Neural progenitor cell (in vitro differentiated cells): ENCODE data around the gene STK32B. TPM values are rescaled to one million over a fixed set of nuclear protein-coding genes. Genes with fewer than 3 reads are reported as not detected.

Experiments used
- DNase-seq: peaks from one replicate; pipeline ENCODE4 v3.0.0-alpha.2; 2016; ENCODE audit warnings: low spot score
- H2AFZ ChIP-seq: fragments of 200-600 bp; sonication (generic); replicated peaks from 2 replicates; pipeline ENCODE4 v1.6.1; 2016; ENCODE audit warnings: antibody characterized with exemption
- H3F3A ChIP-seq: fragments of 200-600 bp; sonication (generic); 2 replicates; pipeline ENCODE4 v1.6.1; 2016; ENCODE audit warnings: antibody characterized with exemption, low read depth
- H3K27ac ChIP-seq: fragments of 200-600 bp; sonication (generic); 2 replicates; pipeline ENCODE4 v1.5.1; 2016; ENCODE audit warnings: mild to moderate bottlenecking
- H3K27me3 ChIP-seq: fragments of 200-600 bp; sonication (generic); 2 replicates; pipeline ENCODE4 v1.6.1; 2016; ENCODE audit warnings: mild to moderate bottlenecking, moderate library complexity
- H3K36me3 ChIP-seq: fragments of 200-600 bp; sonication (generic); 2 replicates; pipeline ENCODE4 v1.5.1; 2016
- H3K4me1 ChIP-seq: fragments of 200-600 bp; sonication (generic); 2 replicates; pipeline ENCODE4 v1.6.1; 2016; ENCODE audit warnings: mixed run types
- H3K4me2 ChIP-seq: fragments of 200-600 bp; sonication (generic); 2 replicates; pipeline ENCODE4 v1.6.1; 2016
- H3K4me3 ChIP-seq: fragments of 200-600 bp; sonication (generic); 2 replicates; pipeline ENCODE4 v1.5.1; 2016
- H3K79me2 ChIP-seq: fragments of 200-600 bp; sonication (generic); 2 replicates; pipeline ENCODE4 v1.6.1; 2016; ENCODE audit warnings: low read depth
- H3K9ac ChIP-seq: fragments of 200-600 bp; sonication (generic); 2 replicates; pipeline ENCODE4 v1.6.1; 2016
- H3K9me3 ChIP-seq: fragments of 200-600 bp; sonication (generic); 2 replicates; pipeline ENCODE4 v1.5.1; 2016; ENCODE audit warnings: low read depth
- H4K20me1 ChIP-seq: fragments of 200-600 bp; sonication (generic); 2 replicates; pipeline ENCODE4 v1.6.1; 2016; ENCODE audit warnings: low read depth
- H3K27ac Mint-ChIP-seq: 3 replicates; pipeline ENCODE4 v1.8.0; 2021; ENCODE audit warnings: mixed read lengths
- H3K27me3 Mint-ChIP-seq: 2 replicates; pipeline ENCODE4 v1.8.0; 2022; ENCODE audit warnings: low read depth, mild to moderate bottlenecking, inconsistent platforms, moderate library complexity, mixed read lengths; ENCODE audit not compliant: insufficient read depth
- H3K36me3 Mint-ChIP-seq: 3 replicates; pipeline ENCODE4 v1.8.0; 2021; ENCODE audit warnings: mixed read lengths
- H3K4me1 Mint-ChIP-seq: 3 replicates; pipeline ENCODE4 v1.8.0; 2021; ENCODE audit warnings: mixed read lengths
- H3K4me3 Mint-ChIP-seq: 3 replicates; pipeline ENCODE4 v1.8.0; 2021; ENCODE audit warnings: mild to moderate bottlenecking, moderate library complexity, mixed read lengths
- H3K9me3 Mint-ChIP-seq: 3 replicates; pipeline ENCODE4 v1.8.0; 2020; ENCODE audit warnings: mixed read lengths
- EZH2 ChIP-seq: fragments of 200-600 bp; sonication (generic); IDR thresholded peaks from 2 replicates; pipeline ENCODE4 v1.6.1; 2017; ENCODE audit warnings: antibody characterized with exemption, mild to moderate bottlenecking, moderate library complexity
- EZH2phosphoT487 ChIP-seq: fragments of 200-600 bp; sonication (generic); IDR thresholded peaks from 2 replicates; pipeline ENCODE4 v1.6.1; 2017; ENCODE audit warnings: antibody characterized with exemption
- total RNA-seq: library from RNA; depleted of rRNA; stranded (reverse); fragments of >200 nt; gene quantifications from 2 replicates; pipeline ENCODE4 v1.2.3, GENCODE V29; 2015; ENCODE audit warnings: low replicate concordance
- TF ChIP-seq, protein P1 (sequence below): fragments of 200-600 bp; sonication (generic); IDR thresholded peaks from 2 replicates; pipeline ENCODE4 v1.5.1; 2017; ENCODE audit warnings: antibody characterized with exemption, mild to moderate bottlenecking

Gene STK32B
- total RNA-seq, 1 donor from 2014 or later, result 2.5 TPM

DNA sequence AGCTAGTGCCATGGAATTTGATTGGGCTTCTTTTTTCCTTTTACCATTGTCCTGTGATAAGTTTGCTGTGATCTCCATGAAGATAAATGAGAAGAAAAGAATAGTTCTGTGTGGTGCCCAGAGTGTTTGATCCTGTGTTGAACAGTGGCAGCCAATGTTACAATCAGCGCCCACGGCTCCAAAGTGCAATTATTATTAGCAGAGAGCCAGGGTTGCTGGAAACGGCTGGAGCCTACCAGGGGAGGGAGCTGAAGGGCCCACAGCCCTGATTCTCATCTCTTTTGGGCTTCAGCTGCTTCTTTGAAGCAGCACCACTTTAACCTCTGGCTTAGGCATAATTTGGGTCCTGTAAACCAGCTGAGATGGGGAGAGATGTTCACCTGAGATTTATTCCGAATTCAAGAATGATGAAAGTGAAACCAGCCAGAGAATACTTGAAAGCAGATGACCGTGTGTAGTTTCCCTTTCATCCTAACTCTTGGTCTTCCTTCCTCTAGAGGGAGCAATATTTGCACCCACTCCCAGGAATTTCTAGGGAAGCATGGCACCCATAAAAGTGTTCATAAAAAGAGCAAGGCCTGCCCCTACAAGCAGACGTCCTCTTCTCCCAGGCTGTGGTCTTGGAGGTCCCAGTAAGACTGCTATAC lies 358.8 kb downstream of the STK32B start:
- no peaks in the 10 kb centered on the region for H4K20me1 ChIP-seq
- no peaks in the 10 kb centered on the region for H3F3A ChIP-seq
- H3K9ac ChIP-seq, result no peak overlapping the region
- Mint-ChIP-seq H3K27me3 (peaks cover 11% of the 10 kb centered on the region), H3K4me1 (no peaks in the 10 kb centered on the region), H3K36me3 (peaks cover 3% of the 10 kb centered on the region), H3K27ac (no peak overlapping the region), H3K9me3 (peaks cover 18% of the 10 kb centered on the region), H3K4me3 (no peak overlapping the region)
- H3K36me3 ChIP-seq, result no peaks in the 10 kb centered on the region
- H3K9me3 ChIP-seq, result no peaks in the 10 kb centered on the region
- H3K27me3 ChIP-seq, result no peaks in the 10 kb centered on the region
- DNase-seq, result peak; percentile 15
- TF ChIP-seq EZH2phosphoT487, result no peak
- TF ChIP-seq, protein P1, sequence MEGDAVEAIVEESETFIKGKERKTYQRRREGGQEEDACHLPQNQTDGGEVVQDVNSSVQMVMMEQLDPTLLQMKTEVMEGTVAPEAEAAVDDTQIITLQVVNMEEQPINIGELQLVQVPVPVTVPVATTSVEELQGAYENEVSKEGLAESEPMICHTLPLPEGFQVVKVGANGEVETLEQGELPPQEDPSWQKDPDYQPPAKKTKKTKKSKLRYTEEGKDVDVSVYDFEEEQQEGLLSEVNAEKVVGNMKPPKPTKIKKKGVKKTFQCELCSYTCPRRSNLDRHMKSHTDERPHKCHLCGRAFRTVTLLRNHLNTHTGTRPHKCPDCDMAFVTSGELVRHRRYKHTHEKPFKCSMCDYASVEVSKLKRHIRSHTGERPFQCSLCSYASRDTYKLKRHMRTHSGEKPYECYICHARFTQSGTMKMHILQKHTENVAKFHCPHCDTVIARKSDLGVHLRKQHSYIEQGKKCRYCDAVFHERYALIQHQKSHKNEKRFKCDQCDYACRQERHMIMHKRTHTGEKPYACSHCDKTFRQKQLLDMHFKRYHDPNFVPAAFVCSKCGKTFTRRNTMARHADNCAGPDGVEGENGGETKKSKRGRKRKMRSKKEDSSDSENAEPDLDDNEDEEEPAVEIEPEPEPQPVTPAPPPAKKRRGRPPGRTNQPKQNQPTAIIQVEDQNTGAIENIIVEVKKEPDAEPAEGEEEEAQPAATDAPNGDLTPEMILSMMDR, result peak; percentile 19
- no peak overlapping the region for H3K27ac ChIP-seq
- no peaks in the 10 kb centered on the region for H3K79me2 ChIP-seq
- H2AFZ ChIP-seq, result no peak overlapping the region
- H3K4me3 ChIP-seq, result no peak overlapping the region
- H3K4me1 ChIP-seq, result no peaks in the 10 kb centered on the region
- H3K4me2 ChIP-seq, result no peak overlapping the region

DNA sequence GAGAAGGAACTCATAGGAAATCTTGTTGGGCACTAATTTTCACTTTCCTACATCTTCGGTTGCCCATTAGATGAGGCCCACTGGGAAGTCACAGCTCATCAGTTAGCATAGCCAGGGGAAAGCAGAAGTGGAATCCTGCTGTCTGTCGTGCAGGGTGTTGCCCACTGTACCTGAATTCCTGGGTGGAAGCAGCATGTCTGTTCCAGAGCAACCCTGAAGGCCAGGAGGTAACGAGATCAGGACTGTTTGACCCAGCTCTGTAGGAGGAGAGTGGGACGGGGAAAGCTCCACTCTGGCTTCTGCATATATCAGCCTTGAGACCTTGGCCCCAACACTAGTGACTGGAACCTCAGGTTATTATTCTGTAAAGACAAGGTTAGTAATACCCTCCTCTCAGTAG lies 361.0 kb downstream of the STK32B start:
- Histone ChIP-seq H3K27ac (no peak overlapping the region), H3K79me2 (no peaks in the 10 kb centered on the region), H3F3A (no peaks in the 10 kb centered on the region), H2AFZ (no peak overlapping the region), H3K4me1 (no peaks in the 10 kb centered on the region), H3K36me3 (no peaks in the 10 kb centered on the region), H3K27me3 (no peaks in the 10 kb centered on the region), H3K9ac (no peak overlapping the region), H3K9me3 (no peaks in the 10 kb centered on the region), H3K4me2 (no peak overlapping the region), H4K20me1 (no peaks in the 10 kb centered on the region), H3K4me3 (no peak overlapping the region)
- Mint-ChIP-seq H3K36me3 (no peaks in the 10 kb centered on the region), H3K4me1 (no peaks in the 10 kb centered on the region), H3K27me3 (peaks cover 4% of the 10 kb centered on the region), H3K4me3 (no peak overlapping the region), H3K27ac (no peak overlapping the region), H3K9me3 (peaks cover 9% of the 10 kb centered on the region)
- no peak for TF ChIP-seq EZH2
- no peak for TF ChIP-seq EZH2phosphoT487
- no peak for DNase-seq

DNA sequence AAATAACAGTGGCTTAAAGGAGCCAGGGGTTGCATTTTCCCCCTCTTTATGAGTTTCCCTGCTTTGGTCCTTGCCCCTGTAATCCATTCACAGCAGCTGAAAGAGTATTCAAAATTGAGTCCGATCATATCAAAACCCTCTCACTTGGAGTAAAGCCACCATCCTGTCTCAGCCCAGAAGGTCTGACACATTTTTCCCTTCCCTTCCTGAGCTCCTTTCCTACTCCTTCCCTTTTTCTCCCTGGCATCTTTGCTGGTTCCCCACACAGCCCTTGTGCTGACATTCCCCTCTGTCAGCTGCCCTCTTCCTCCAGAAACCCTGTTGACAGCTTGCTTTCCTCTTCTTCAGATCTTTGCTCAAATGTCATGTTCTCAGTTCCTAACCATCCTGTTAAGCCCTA lies 361.5 kb downstream of the STK32B start:
- Histone ChIP-seq H3K79me2 (no peaks in the 10 kb centered on the region), H3K9me3 (no peaks in the 10 kb centered on the region), H4K20me1 (no peaks in the 10 kb centered on the region), H3F3A (no peaks in the 10 kb centered on the region), H3K9ac (no peak overlapping the region), H3K4me1 (no peaks in the 10 kb centered on the region), H3K4me2 (no peak overlapping the region), H3K27ac (no peak overlapping the region), H2AFZ (no peak overlapping the region), H3K4me3 (no peak overlapping the region), H3K27me3 (no peaks in the 10 kb centered on the region), H3K36me3 (no peaks in the 10 kb centered on the region)
- TF ChIP-seq, protein P1, result no peak
- no peak for TF ChIP-seq EZH2phosphoT487
- no peak for TF ChIP-seq EZH2
- Mint-ChIP-seq H3K4me3 (no peak overlapping the region), H3K36me3 (no peaks in the 10 kb centered on the region), H3K27ac (no peak overlapping the region), H3K9me3 (peaks cover 8% of the 10 kb centered on the region), H3K4me1 (no peaks in the 10 kb centered on the region), H3K27me3 (peaks cover 4% of the 10 kb centered on the region)
- DNase-seq, result no peak

DNA sequence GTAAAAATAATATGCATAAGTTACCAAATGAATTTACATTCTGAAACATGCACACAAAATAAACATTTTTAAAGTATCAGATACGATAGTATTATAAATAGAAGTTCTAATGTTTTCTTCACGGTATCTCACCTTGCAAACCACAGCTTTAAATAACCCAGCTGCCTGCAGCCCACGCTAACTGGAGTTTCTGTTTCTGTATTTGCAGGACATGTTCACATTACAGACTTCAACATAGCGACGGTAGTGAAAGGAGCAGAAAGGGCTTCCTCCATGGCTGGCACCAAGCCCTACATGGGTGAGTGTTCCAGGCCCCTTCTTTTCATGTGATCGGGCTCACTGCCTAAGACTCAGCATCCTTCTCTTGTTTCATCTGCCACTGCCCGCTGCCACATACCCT lies 365.4 kb downstream of the STK32B start:
- Histone ChIP-seq H2AFZ (no peak overlapping the region), H3K79me2 (no peaks in the 10 kb centered on the region), H3K9ac (no peak overlapping the region), H3K9me3 (no peaks in the 10 kb centered on the region), H4K20me1 (no peaks in the 10 kb centered on the region), H3K27ac (no peak overlapping the region), H3K27me3 (no peaks in the 10 kb centered on the region), H3K36me3 (no peaks in the 10 kb centered on the region), H3K4me2 (no peak overlapping the region), H3K4me1 (no peaks in the 10 kb centered on the region), H3F3A (no peaks in the 10 kb centered on the region), H3K4me3 (no peak overlapping the region)
- peaks cover 5% of the 10 kb centered on the region for H3K27me3 Mint-ChIP-seq
- no peak overlapping the region for H3K27ac Mint-ChIP-seq
- no peak for DNase-seq
- no peaks in the 10 kb centered on the region for H3K4me1 Mint-ChIP-seq
- no peak overlapping the region for H3K4me3 Mint-ChIP-seq
- H3K9me3 Mint-ChIP-seq, result peaks cover 10% of the 10 kb centered on the region
- no peaks in the 10 kb centered on the region for H3K36me3 Mint-ChIP-seq
- TF ChIP-seq, protein P1, result no peak
- TF ChIP-seq EZH2phosphoT487 (no peak), EZH2 (no peak)
